NCI-H82 treated with DMSO at 0.1 percent for 48 hours (cell line): ENCODE measurements around the gene FGF14.

Experiments used
- DNase-seq: peaks from one replicate; lab custom pipeline; 2025; ENCODE audit not compliant: unreplicated experiment; lab: John Stamatoyannopoulos, UW

Gene FGF14

GRCh38 chr13:102401766-102402165, at the start of gene FGF14:
Gene FGF14, minus strand, starts transcription at chr13:102402048.
- no peak for DNase-seq

- no peak for DNase-seq
Observed at GRCh38 chr13:102443249-102443648, 41.4 kb upstream of the FGF14 start.

GRCh38 chr13:102441085-102441484, 39.2 kb upstream of the FGF14 start:
- no peak for DNase-seq

GRCh38 chr13:102440259-102440936, 38.5 kb upstream of the FGF14 start:
- DNase-seq = no peak

- DNase-seq = no peak
Observed at GRCh38 chr13:102422690-102423089, 20.8 kb upstream of the FGF14 start.

GRCh38 chr13:102405499-102406100, 3.8 kb upstream of the FGF14 start:
- DNase-seq = no peak

- peak; percentile 70 for DNase-seq
Observed at GRCh38 chr13:102402290-102402689, 442 bp upstream of the FGF14 start.

GRCh38 chr13:102401265-102401664, 583 bp downstream of the FGF14 start:
- DNase-seq = peak; percentile 17

GRCh38 chr13:102400675-102401145, 1.1 kb downstream of the FGF14 start:
- DNase-seq = no peak

GRCh38 chr13:102399791-102400674, 1.8 kb downstream of the FGF14 start:
- no peak for DNase-seq

GRCh38 chr13:102395939-102396338, 5.9 kb downstream of the FGF14 start:
- no peak for DNase-seq

- DNase-seq = no peak
Observed at GRCh38 chr13:102395174-102395573, 6.7 kb downstream of the FGF14 start.

- peak; percentile 72 for DNase-seq
Observed at GRCh38 chr13:102394158-102395053, 7.4 kb downstream of the FGF14 start.

GRCh38 chr13:102392481-102393209, 9.2 kb downstream of the FGF14 start:
- no peak for DNase-seq

- DNase-seq = no peak
Observed at GRCh38 chr13:102386461-102386860, 15.4 kb downstream of the FGF14 start.

- no peak for DNase-seq
Observed at GRCh38 chr13:102380012-102380411, 21.8 kb downstream of the FGF14 start.

GRCh38 chr13:102376318-102376717, 25.5 kb downstream of the FGF14 start:
- no peak for DNase-seq

- DNase-seq = no peak
Observed at GRCh38 chr13:102374726-102375125, 27.1 kb downstream of the FGF14 start.

GRCh38 chr13:102374233-102374632, 27.6 kb downstream of the FGF14 start:
- no peak for DNase-seq

GRCh38 chr13:102373221-102373620, 28.6 kb downstream of the FGF14 start:
- no peak for DNase-seq
